ENCODE measurements around the gene SUPT7L.

DNA sequence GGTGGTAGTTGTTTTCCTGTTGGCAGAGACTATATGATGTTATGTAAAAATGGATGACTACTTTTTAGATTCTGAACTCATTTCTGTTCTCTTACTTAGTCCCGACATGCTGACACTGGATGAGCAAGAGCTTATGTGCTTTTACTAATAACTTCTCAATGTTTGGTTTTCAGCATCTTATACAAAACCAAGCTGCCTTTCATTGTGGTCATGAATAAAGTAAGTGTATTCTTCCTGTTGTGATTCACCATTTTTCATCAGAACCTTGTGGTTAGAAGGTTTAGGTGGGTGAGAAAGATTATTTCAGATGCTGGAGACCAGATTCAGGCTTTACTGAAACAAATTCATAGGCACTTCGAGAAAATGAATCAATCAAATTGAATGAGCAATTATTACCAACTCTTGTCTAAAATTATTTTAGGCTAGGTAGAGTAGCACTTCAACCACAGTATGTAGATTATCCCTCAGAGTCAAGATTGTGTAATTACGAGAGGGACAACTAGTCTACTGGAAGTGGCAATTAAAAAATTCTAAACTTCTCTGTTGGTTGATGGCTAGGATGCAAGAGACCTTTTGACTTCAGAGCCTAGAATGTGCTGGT lies 25.3 kb downstream of the SUPT7L start:
- TF ChIP-seq, protein P1, sequence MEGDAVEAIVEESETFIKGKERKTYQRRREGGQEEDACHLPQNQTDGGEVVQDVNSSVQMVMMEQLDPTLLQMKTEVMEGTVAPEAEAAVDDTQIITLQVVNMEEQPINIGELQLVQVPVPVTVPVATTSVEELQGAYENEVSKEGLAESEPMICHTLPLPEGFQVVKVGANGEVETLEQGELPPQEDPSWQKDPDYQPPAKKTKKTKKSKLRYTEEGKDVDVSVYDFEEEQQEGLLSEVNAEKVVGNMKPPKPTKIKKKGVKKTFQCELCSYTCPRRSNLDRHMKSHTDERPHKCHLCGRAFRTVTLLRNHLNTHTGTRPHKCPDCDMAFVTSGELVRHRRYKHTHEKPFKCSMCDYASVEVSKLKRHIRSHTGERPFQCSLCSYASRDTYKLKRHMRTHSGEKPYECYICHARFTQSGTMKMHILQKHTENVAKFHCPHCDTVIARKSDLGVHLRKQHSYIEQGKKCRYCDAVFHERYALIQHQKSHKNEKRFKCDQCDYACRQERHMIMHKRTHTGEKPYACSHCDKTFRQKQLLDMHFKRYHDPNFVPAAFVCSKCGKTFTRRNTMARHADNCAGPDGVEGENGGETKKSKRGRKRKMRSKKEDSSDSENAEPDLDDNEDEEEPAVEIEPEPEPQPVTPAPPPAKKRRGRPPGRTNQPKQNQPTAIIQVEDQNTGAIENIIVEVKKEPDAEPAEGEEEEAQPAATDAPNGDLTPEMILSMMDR (IDR thresholded peaks at IDR 0.05; ENCODE audit: poor library complexity, severe bottlenecking) = no peak
- TF ChIP-seq MXI1 (conservative IDR thresholded peaks at IDR 0.05; ENCODE audit: poor library complexity, severe bottlenecking) (no peak), TAF1 (IDR thresholded peaks at IDR 0.05; ENCODE audit: low read depth) (no peak)
